Sciatic nerve (tissue), 2 donors: ENCODE measurements around the gene PRPS1. TPM values are rescaled to one million over a fixed set of nuclear protein-coding genes. Genes with fewer than 3 reads are reported as not detected.
"Not testable (repeated sequence)": the region's sequence is repeated elsewhere in the genome, so short reads cannot be mapped to it uniquely, and the experiment has no call there.

Experiments used
- ATAC-seq: fragments of 200-7000 bp; cut with Tn5 transposase; one replicate; pipeline ENCODE4 v1.9.1; 2020; ENCODE audit warnings: mild to moderate bottlenecking, moderate library complexity
- DNase-seq: peaks from one replicate; pipeline ENCODE4 v3.0.0-alpha.2; 2020; ENCODE audit warnings: low spot score
- intact Hi-C: fragments of 100-400 bp; cut with DNase I; formaldehyde crosslinking; loops from one replicate; pipeline ENCODE4 v1.14.2; 2022
- total RNA-seq: library from RNA; stranded (reverse); fragmentation: NEBNext Ultra II Directional; extraction: Animal tissue kit (Norgen Biotek cat#: 25700); gene quantifications from one replicate; pipeline ENCODE4 v1.2.1, GENCODE V29; 2021
- donor health status: DM: no; HTN: no; CAD: no.
- donor health status: DM: no; HTN: no; CAD: no.

PRPS1 gene
- total RNA-seq, 1 donor from 2014 or later, result 32.1 TPM

- intact Hi-C loops, result no loop called here
- ATAC-seq, result peak; percentile 81
Observed at GRCh38 chrX:107628662-107629539, 591 bp downstream of the PRPS1 start.

GRCh38 chrX:107629540-107629909, 1.2 kb downstream of the PRPS1 start:
- no peak for DNase-seq
- no peak for ATAC-seq
- intact Hi-C loops, result no loop called here

More at GRCh38 chrX:107628662-107629539, 591 bp downstream of the PRPS1 start:
- DNase-seq, result no peak

GRCh38 chrX:107630031-107630689, 1.9 kb downstream of the PRPS1 start:
- DNase-seq, result no peak
- no peak for ATAC-seq
- intact Hi-C loops, result no loop called here

GRCh38 chrX:107632346-107632745, 4.0 kb downstream of the PRPS1 start:
- ATAC-seq, result no peak
- intact Hi-C loops, result no loop called here
- DNase-seq, result no peak

- intact Hi-C loops, result no loop called here
- DNase-seq (no peak), ATAC-seq (no peak)
Observed at GRCh38 chrX:107646735-107647134, 18.4 kb downstream of the PRPS1 start.

- intact Hi-C loops, result no loop called here
- DNase-seq (no peak), ATAC-seq (no peak)
Observed at GRCh38 chrX:107648332-107648731, 20.0 kb downstream of the PRPS1 start.

- intact Hi-C loops, result no loop called here
- DNase-seq, result peak; percentile 67
- no peak for ATAC-seq
Observed at GRCh38 chrX:107654566-107654871, 26.2 kb downstream of the PRPS1 start.

- ATAC-seq, result peak; percentile 72
- DNase-seq, result peak; percentile 76
- intact Hi-C loops, result no loop called here
Observed at GRCh38 chrX:107654872-107655761, 26.8 kb downstream of the PRPS1 start.

GRCh38 chrX:107656978-107657377, 28.7 kb downstream of the PRPS1 start:
- DNase-seq (no peak), ATAC-seq (no peak)
- intact Hi-C loops, result no loop called here

GRCh38 chrX:107658660-107659059, 30.4 kb downstream of the PRPS1 start:
- DNase-seq, result no peak
- intact Hi-C loops, result no loop called here
- ATAC-seq, result no peak

- ATAC-seq (no peak), DNase-seq (no peak)
- intact Hi-C loops, result no loop called here
Observed at GRCh38 chrX:107659286-107659685, 31.0 kb downstream of the PRPS1 start.

- intact Hi-C loops, result loop anchor here (10.0 kb wide), 1 partner anchor 55 kb away; no protein-coding TSS in a partner anchor
- DNase-seq (no peak), ATAC-seq (peak; percentile 49)
Observed at GRCh38 chrX:107659768-107660167, 31.5 kb downstream of the PRPS1 start.

GRCh38 chrX:107662145-107662544, 33.8 kb downstream of the PRPS1 start:
- ATAC-seq, result no peak
- DNase-seq, result no peak
- intact Hi-C loops, result loop anchor here (10.0 kb wide), 1 partner anchor 53 kb away; no protein-coding TSS in a partner anchor

GRCh38 chrX:107662824-107663223, 34.5 kb downstream of the PRPS1 start:
- ATAC-seq, result no peak
- intact Hi-C loops, result loop anchor here (10.0 kb wide), 1 partner anchor 52 kb away; no protein-coding TSS in a partner anchor
- DNase-seq, result no peak

- ATAC-seq (no peak), DNase-seq (no peak)
- intact Hi-C loops, result loop anchor here (5.0 to 10.0 kb wide), 2 partner anchors 48 to 110 kb away; partner anchors contain the start of genes NCBP2L and TSC22D3
Observed at GRCh38 chrX:107666931-107667330, 38.6 kb downstream of the PRPS1 start.

GRCh38 chrX:107667426-107667825, 39.1 kb downstream of the PRPS1 start:
- ATAC-seq, result no peak
- intact Hi-C loops, result loop anchor here (5.0 to 10.0 kb wide), 2 partner anchors 47 to 110 kb away; partner anchors contain the start of genes NCBP2L and TSC22D3

GRCh38 chrX:107668710-107669109, 40.4 kb downstream of the PRPS1 start:
- ATAC-seq, DNase-seq: not testable (repeated sequence)
- intact Hi-C loops, result loop anchor here (5.0 to 10.0 kb wide), 2 partner anchors 46 to 109 kb away; partner anchors contain the start of genes NCBP2L and TSC22D3

More at GRCh38 chrX:107667426-107667825, 39.1 kb downstream of the PRPS1 start:
- DNase-seq, result no peak

GRCh38 chrX:107669261-107669660, 41.0 kb downstream of the PRPS1 start:
- no peak for DNase-seq
- ATAC-seq, result no peak
- intact Hi-C loops, result loop anchor here (5.0 to 10.0 kb wide), 2 partner anchors 46 to 108 kb away; partner anchors contain the start of genes NCBP2L and TSC22D3
